HepG2 (cell line): ENCODE data around the gene SLC6A4. TPM values are rescaled to one million over a fixed set of nuclear protein-coding genes. Genes with fewer than 3 reads are reported as not detected.

Experiments
- ATAC-seq: fragments of 200-7000 bp; cut with Tn5 transposase; 3 replicates; pipeline ENCODE4 v1.9.1; 2020; ENCODE audit warnings: mild to moderate bottlenecking, moderate library complexity
- BruUV-seq: library from RNA; stranded (reverse); fragments of 400-500 nt; replicated peaks from 2 replicates; lab custom pipeline; 2021; lab: Mats Ljungman, UMichigan
- CTCF ChIA-PET: fragments of 300-600 bp; formaldehyde crosslinking; extraction: SDS; loops from one replicate; lab custom pipeline; 2021; ENCODE audit warnings: low total read pairs, inconsistent platforms, low intra/inter-chr PET ratio; lab: Yijun Ruan, JAX
- POLR2A ChIA-PET: fragments of 350-600 bp; sonication (Branson Sonifier 250); formaldehyde crosslinking; loops from one replicate; lab custom pipeline; 2020; ENCODE audit warnings: antibody characterized with exemption, inconsistent platforms; lab: Yijun Ruan, JAX
- DNase-seq: peaks from one replicate; pipeline ENCODE4 v3.0.0-alpha.2; 2015; ENCODE audit warnings: low spot score
- FAIRE-seq: peaks from 3 replicates; lab custom pipeline; 2011; peaks lifted over from hg19 to GRCh38; lab: Jason Lieb, UNC
- H2AFZ ChIP-seq: one replicate; pipeline ENCODE4 v1.6.1; 2011; ENCODE audit warnings: low read length, inconsistent platforms
- H3K27ac ChIP-seq: fragments of 300-600 bp; 3 replicates; pipeline ENCODE4 v1.8.0; 2011; ENCODE audit warnings: mixed run types, mild to moderate bottlenecking, mixed read lengths, low read length, inconsistent platforms; ENCODE audit not compliant: insufficient read depth; ENCODE audit errors: extremely low read length
- H3K27me3 ChIP-seq, 2 experiments: fragments of 200-600 bp in 1 of 2; 2 replicates in 1 of 2; 3 replicates in 1 of 2; pipeline versions ENCODE4 v1.6.0 to v1.8.0; 2011; ENCODE audit warnings: low read length in 2 of 2, mild to moderate bottlenecking in 2 of 2, moderate library complexity in 2 of 2, inconsistent platforms in 1 of 2; ENCODE audit not compliant: insufficient read depth in 2 of 2, control insufficient read depth in 1 of 2
- H3K36me3 ChIP-seq, 2 experiments: fragments of 200-600 bp in 1 of 2; replicated peaks in 1 of 2; 2 replicates in 1 of 2; 3 replicates in 1 of 2; pipeline versions ENCODE4 v1.5.1 to v1.8.0; 2011; ENCODE audit warnings: low read length in 2 of 2, inconsistent platforms in 1 of 2; ENCODE audit not compliant: insufficient read depth in 2 of 2, control insufficient read depth in 1 of 2
- H3K4me1 ChIP-seq: 2 replicates; pipeline ENCODE4 v1.5.1; 2012; ENCODE audit warnings: low read length, inconsistent platforms; ENCODE audit not compliant: insufficient read depth
- H3K4me2 ChIP-seq: 2 replicates; pipeline ENCODE4 v1.6.0; 2011; ENCODE audit warnings: low read depth, low read length, inconsistent platforms
- H3K4me3 ChIP-seq, 3 experiments: fragments of 200-600 bp in 1 of 3; sonication (generic), shearing (Covaris generic) in 1 of 3; replicated peaks in 1 of 3; 2 replicates each; pipeline ENCODE4 v1.5.1; 2011 to 2016; ENCODE audit warnings: low read length in 3 of 3, inconsistent platforms in 2 of 3, low read depth in 2 of 3, mild to moderate bottlenecking in 2 of 3, control low read depth in 1 of 3, mixed read lengths in 1 of 3; ENCODE audit not compliant: insufficient read depth in 1 of 3
- H3K79me2 ChIP-seq: one replicate; pipeline ENCODE4 v1.6.1; 2011; ENCODE audit warnings: low read length, inconsistent platforms; ENCODE audit not compliant: insufficient read depth
- H3K9ac ChIP-seq: 2 replicates; pipeline ENCODE4 v1.6.0; 2011; ENCODE audit warnings: mild to moderate bottlenecking, low read depth, low read length, inconsistent platforms; ENCODE audit not compliant: insufficient read depth
- H3K9me3 ChIP-seq: 2 replicates; pipeline ENCODE4 v1.5.1; 2012; ENCODE audit warnings: mild to moderate bottlenecking, low read length
- H4K20me1 ChIP-seq: 2 replicates; pipeline ENCODE4 v1.6.0; 2011; ENCODE audit warnings: inconsistent platforms, mild to moderate bottlenecking, low read length, moderate library complexity; ENCODE audit not compliant: insufficient read depth
- FOXK1 ChIP-seq: sonication (generic); formaldehyde crosslinking; IDR thresholded peaks from 2 replicates; pipeline ENCODE4 v1.4.0; 2020; ENCODE audit warnings: low read depth, missing genetic modification reagents, borderline replicate concordance
- NBN ChIP-seq: fragments of 450-650 bp; conservative IDR thresholded peaks from 2 replicates; pipeline ENCODE4 v1.6.1; 2017
- NFE2 ChIP-seq: sonication (generic); formaldehyde crosslinking; IDR thresholded peaks from 2 replicates; pipeline ENCODE4 v1.4.0; 2020; ENCODE audit warnings: missing genetic modification reagents
- PLRG1 ChIP-seq: fragments of 450-650 bp; conservative IDR thresholded peaks from 2 replicates; pipeline ENCODE4 v1.6.1; 2016
- SATB2 ChIP-seq: sonication (generic); formaldehyde crosslinking; IDR thresholded peaks from 2 replicates; pipeline ENCODE4 v1.5.0; 2020; ENCODE audit warnings: missing genetic modification reagents
- SIN3B ChIP-seq: fragments of 150-350 bp; IDR thresholded peaks from 2 replicates; pipeline ENCODE4 v1.6.1; 2014; ENCODE audit warnings: low read length
- SP1 ChIP-seq, 2 experiments: fragments of 450-650 bp in 1 of 2; sonication (generic) in 1 of 2; formaldehyde crosslinking in 1 of 2; IDR thresholded peaks; 2 replicates each; pipeline versions ENCODE4 v1.4.0 to v1.6.1; 2016 to 2020; ENCODE audit warnings: missing genetic modification reagents in 1 of 2
- TFAP4 ChIP-seq: sonication (generic); IDR thresholded peaks from 2 replicates; pipeline ENCODE4 v1.6.1; 2016; ENCODE audit warnings: low read depth, borderline replicate concordance
- TGIF2 ChIP-seq: IDR thresholded peaks from 2 replicates; pipeline ENCODE4 v1.6.1; 2016; ENCODE audit warnings: control low read depth, missing compliant biosample characterization
- ZNF251 ChIP-seq: sonication (generic); formaldehyde crosslinking; IDR thresholded peaks from 2 replicates; pipeline ENCODE4 v1.9.0; 2021; ENCODE audit warnings: mild to moderate bottlenecking, missing genetic modification reagents
- ZNF263 ChIP-seq: sonication (generic); formaldehyde crosslinking; IDR thresholded peaks from 2 replicates; pipeline ENCODE4 v1.4.0; 2020; ENCODE audit warnings: missing genetic modification reagents
- ZNF468 ChIP-seq: sonication (generic); formaldehyde crosslinking; IDR thresholded peaks from 2 replicates; pipeline ENCODE4 v1.8.0; 2022; ENCODE audit warnings: mild to moderate bottlenecking, moderate library complexity, missing genetic modification reagents
- ZNF552 ChIP-seq: sonication (generic); formaldehyde crosslinking; IDR thresholded peaks from 2 replicates; pipeline ENCODE4 v1.9.0; 2022; ENCODE audit warnings: missing genetic modification reagents, mild to moderate bottlenecking, borderline replicate concordance
- ZNF563 ChIP-seq: sonication (generic); formaldehyde crosslinking; IDR thresholded peaks from 2 replicates; pipeline ENCODE4 v1.8.0; 2022; ENCODE audit warnings: mild to moderate bottlenecking, moderate library complexity, missing genetic modification reagents
- ZNF781 ChIP-seq: sonication (generic); formaldehyde crosslinking; IDR thresholded peaks from 2 replicates; pipeline ENCODE4 v1.5.1; 2020; ENCODE audit warnings: borderline replicate concordance, mild to moderate bottlenecking, missing genetic modification reagents; ENCODE audit errors: not compliant biosample characterization
- ZSCAN20 ChIP-seq: sonication (generic); formaldehyde crosslinking; IDR thresholded peaks from 2 replicates; pipeline ENCODE4 v1.4.0; 2020; ENCODE audit warnings: missing genetic modification reagents, mild to moderate bottlenecking, borderline replicate concordance
- ZSCAN22 ChIP-seq: sonication (generic); formaldehyde crosslinking; IDR thresholded peaks from 2 replicates; pipeline ENCODE4 v1.4.0; 2020; ENCODE audit warnings: mild to moderate bottlenecking, missing genetic modification reagents
- WGBS: methylation state at CpG from one replicate; pipeline ENCODE4 v1.1.6; 2017; ENCODE audit warnings: low lambda C conversion rate; 5-methylcytosine and 5-hydroxymethylcytosine counted together
- in situ Hi-C: cut with HindIII; loops from 2 replicates; pipeline ENCODE4 v1.10.0; 2017; ENCODE audit warnings: low pct_unique_long_range_greater_than_20kb; ENCODE audit not compliant: extremely low pct_ligation_motif_present
- intact Hi-C: fragments of 100-400 bp; cut with micrococcal nuclease; formaldehyde crosslinking; loops from one replicate; pipeline ENCODE4 v1.10.0; 2022; ENCODE audit not compliant: unreplicated experiment
- polyA plus RNA-seq, 8 experiments: library from polyadenylated mRNA; depleted of rRNA in 3 of 8; stranded (reverse) in 7 of 8; unstranded in 1 of 8; fragments of >200 nt; fragmentation: Illumina TruSeq in 4 of 8; extraction: Trizol in 4 of 8; gene quantifications; 2 replicates each; pipeline versions ENCODE4 v1.2.1 to v1.2.3, GENCODE V29; 2011 to 2016; ENCODE audit warnings: low read depth in 4 of 8, missing spikeins in 1 of 8, mixed read lengths in 1 of 8; ENCODE audit not compliant: insufficient read depth in 1 of 8
- total RNA-seq, 5 experiments: library from RNA; depleted of rRNA; stranded (reverse); fragments of >200 nt; fragmentation: Illumina TruSeq; extraction: Trizol; gene quantifications; 2 replicates each; pipeline ENCODE4 v1.2.3, GENCODE V29; 2016; ENCODE audit warnings: low read depth in 1 of 5
- TF ChIP-seq, protein P1 (sequence below): IDR thresholded peaks from 2 replicates; pipeline ENCODE4 v1.6.1; 2012; ENCODE audit warnings: low read depth, low read length, improper control_type of control experiment

SLC6A4 gene
- total and polyA plus RNA-seq, 2 of the 13 experiments (the other 11 are each of a cell fraction or from before 2014, with no cell fraction given): 7.6 to 20.3 TPM

- peaks cover 52% of the 10 kb centered on the region for H3K4me1 ChIP-seq
- DNase-seq (no peak), ATAC-seq (no peak), FAIRE-seq (no peak)
- ChIA-PET POLR2A (no interaction called here), CTCF (no interaction called here)
- H3K4me2 ChIP-seq: no peak overlapping the region
- H3K27ac ChIP-seq: no peak overlapping the region
- H3K4me3 ChIP-seq: no peak overlapping the region
- in situ Hi-C loops (no loop called here), intact Hi-C loops (no loop called here)
- no peak overlapping the region for H2AFZ ChIP-seq
- WGBS: 96% methylated on average over 9 of the region's 9 CpGs
- H4K20me1 ChIP-seq: no peaks in the 10 kb centered on the region
- H3K36me3 ChIP-seq: peaks cover 0 to 2% of the 10 kb centered on the region in 2 experiments; a peak in 1 of 5 replicates
- no TSS peak for BruUV-seq
- H3K79me2 ChIP-seq: no peaks in the 10 kb centered on the region
- no peaks in the 10 kb centered on the region for H3K9me3 ChIP-seq
- H3K9ac ChIP-seq: no peak overlapping the region
- TF ChIP-seq, protein P1, sequence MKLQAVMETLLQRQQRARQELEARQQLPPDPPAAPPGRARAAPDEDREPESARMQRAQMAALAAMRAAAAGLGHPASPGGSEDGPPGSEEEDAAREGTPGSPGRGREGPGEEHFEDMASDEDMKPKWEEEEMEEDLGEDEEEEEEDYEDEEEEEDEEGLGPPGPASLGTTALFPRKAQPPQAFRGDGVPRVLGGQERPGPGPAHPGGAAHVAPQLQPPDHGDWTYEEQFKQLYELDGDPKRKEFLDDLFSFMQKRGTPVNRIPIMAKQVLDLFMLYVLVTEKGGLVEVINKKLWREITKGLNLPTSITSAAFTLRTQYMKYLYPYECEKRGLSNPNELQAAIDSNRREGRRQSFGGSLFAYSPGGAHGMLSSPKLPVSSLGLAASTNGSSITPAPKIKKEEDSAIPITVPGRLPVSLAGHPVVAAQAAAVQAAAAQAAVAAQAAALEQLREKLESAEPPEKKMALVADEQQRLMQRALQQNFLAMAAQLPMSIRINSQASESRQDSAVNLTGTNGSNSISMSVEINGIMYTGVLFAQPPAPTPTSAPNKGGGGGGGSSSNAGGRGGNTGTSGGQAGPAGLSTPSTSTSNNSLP: no peak
- TF ChIP-seq NFE2 (no peak), ZNF263 (peak; percentile 54; the same call in 1 of the 2 replicates)
- H3K27me3 ChIP-seq: no peaks in the 10 kb centered on the region
Observed at GRCh38 chr17:30218799-30219198, 16.7 kb downstream of the SLC6A4 start.

DNA sequence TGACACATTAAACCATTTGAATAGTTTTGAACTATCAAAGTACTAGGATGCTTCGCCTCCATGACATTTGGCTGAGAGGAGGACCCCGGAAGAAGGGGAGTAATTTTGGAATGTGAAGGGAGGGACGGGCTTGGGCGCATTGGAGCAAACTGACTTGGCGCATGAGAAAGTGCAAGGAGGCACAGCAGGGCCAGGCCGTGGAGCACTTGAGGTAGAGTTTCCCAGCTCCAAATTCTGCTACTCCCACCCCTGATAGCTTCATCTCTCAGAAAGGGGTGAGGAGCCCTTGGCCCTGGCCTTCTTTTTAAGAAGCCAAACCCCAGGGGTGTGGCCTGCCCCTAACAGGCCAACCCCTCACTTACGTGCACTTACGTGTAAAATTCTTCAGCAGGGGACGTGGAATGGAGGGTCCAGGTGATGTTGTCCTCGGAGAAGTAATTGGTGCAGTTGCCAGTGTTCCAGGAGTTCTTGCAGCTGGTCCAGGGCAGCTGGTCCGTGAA, 17.7 kb downstream of the SLC6A4 start:
- FAIRE-seq: no peak
- POLR2A ChIA-PET: no interaction called here
- CTCF ChIA-PET: no interaction called here
- TF ChIP-seq ZNF552 (CRISPR knock-in tag) (no peak), ZNF781 (CRISPR knock-in tag) (no peak), ZSCAN20 (CRISPR knock-in tag) (no peak), NBN (no peak), ZNF251 (CRISPR knock-in tag) (no peak), PLRG1 (no peak), SATB2 (CRISPR knock-in tag) (no peak), ZNF563 (CRISPR knock-in tag) (no peak), SIN3B (no peak), TFAP4 (no peak), TGIF2 (CRISPR knock-in tag) (no peak), SP1 (IDR thresholded peaks at IDR 0.05) (no peak), SP1 (CRISPR knock-in tag; IDR thresholded peaks at IDR 0.05) (no peak), ZSCAN22 (no peak), FOXK1 (CRISPR knock-in tag) (no peak), ZNF468 (CRISPR knock-in tag) (no peak)

More for the DNA sequence above, 17.7 kb downstream of the SLC6A4 start:
- WGBS: 95% methylated on average over 11 of the region's 11 CpGs
- H2AFZ ChIP-seq: no peak overlapping the region
- H3K9me3 ChIP-seq: no peaks in the 10 kb centered on the region
- no peak overlapping the region for H3K9ac ChIP-seq
- H4K20me1 ChIP-seq: no peaks in the 10 kb centered on the region
- no peak overlapping the region for H3K27ac ChIP-seq
- H3K4me1 ChIP-seq: peaks cover 42% of the 10 kb centered on the region
- in situ Hi-C loops: no loop called here
- no peak overlapping the region for H3K4me3 ChIP-seq
- peaks cover 0 to 2% of the 10 kb centered on the region in 2 experiments; a peak in 1 of 5 replicates for H3K36me3 ChIP-seq
- H3K27me3 ChIP-seq: no peaks in the 10 kb centered on the region
- ATAC-seq (no peak), DNase-seq (no peak)
- H3K79me2 ChIP-seq: no peaks in the 10 kb centered on the region
- BruUV-seq: no TSS peak
- intact Hi-C loops: no loop called here
- no peak overlapping the region for H3K4me2 ChIP-seq
